GM18511 (cell line): ENCODE data around the gene FGF6.

ENCODE experiments used
- ATAC-seq: cut with Tn5 transposase; IDR thresholded peaks from one replicate; pipeline ENCODE4 v1.9.1; 2021; ENCODE audit warnings: mild to moderate bottlenecking, moderate library complexity; ENCODE audit not compliant: unreplicated experiment

The FGF6 gene

DNA sequence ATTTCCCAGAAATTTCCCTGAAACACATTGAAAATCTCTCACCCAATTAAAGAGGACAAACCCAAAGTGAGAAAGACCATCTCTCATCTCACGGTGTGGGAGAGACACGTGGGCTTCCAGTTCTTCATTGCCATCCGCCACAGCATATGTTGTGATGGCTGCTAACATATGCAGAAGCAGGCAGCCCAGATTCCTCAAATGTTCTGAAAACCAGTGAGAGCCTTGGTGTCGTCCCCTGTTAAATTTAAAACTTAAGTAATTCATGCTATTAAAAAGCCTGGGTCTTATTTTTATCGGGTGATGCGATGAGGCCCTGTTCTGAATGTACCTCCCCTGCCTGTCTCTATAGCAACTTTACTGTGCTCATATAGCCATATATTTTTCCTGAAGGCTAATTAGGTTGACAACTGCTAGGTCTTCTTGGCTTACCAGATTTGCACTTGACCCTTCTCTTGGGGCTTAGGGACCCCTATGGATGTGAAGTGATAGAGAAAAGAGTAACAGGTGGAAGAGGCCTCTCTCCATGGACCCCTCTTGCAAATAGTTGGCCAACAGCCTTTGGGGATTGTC is 2.8 kb upstream of the FGF6 start:
- no peak for ATAC-seq

- no peak for ATAC-seq
These were observed 1.5 kb upstream of the FGF6 start for GRCh38 chr12:4447151-4447550.

DNA sequence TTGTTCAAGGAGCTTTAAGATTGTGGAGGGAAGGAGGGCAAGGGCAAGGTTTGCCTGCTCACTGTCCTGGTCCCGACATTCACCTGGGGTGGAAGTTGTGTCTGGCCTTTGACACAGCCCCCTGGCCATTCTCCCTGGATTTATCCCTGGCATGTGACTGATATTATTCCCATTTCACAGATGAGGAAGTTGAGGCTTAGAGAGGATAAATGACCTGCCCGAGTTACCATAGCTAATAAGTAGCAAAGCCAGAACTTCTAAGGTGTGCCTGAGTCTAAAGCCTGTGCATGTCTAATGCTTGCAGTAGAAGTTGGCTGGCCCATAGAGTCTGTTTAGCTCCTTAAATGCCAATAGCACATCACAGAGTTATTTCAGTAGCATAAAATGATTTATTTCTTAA is 720 bp upstream of the FGF6 start:
- ATAC-seq = no peak

DNA sequence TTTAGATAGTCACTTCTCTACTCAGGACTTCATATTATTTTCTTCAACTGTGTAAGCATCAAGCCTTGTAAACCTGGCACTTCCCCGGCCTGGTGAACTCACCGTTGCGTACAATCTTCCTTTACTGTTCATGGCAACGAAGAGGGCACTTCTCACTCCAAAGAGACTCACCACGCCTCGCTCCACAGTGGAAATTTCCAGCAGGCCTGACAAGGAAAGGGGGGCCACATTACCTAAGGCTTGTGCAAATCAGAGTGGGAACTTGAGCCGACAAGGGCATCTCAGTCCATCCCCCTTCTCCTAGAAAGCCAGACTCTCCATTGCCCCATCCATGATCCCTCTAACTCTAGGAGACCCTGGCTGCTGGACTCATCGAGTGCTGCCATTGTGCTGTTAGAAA is 1.6 kb downstream of the FGF6 start:
- no peak for ATAC-seq

- ATAC-seq = no peak
These were observed 2.0 kb downstream of the FGF6 start for GRCh38 chr12:4443616-4444015.

DNA sequence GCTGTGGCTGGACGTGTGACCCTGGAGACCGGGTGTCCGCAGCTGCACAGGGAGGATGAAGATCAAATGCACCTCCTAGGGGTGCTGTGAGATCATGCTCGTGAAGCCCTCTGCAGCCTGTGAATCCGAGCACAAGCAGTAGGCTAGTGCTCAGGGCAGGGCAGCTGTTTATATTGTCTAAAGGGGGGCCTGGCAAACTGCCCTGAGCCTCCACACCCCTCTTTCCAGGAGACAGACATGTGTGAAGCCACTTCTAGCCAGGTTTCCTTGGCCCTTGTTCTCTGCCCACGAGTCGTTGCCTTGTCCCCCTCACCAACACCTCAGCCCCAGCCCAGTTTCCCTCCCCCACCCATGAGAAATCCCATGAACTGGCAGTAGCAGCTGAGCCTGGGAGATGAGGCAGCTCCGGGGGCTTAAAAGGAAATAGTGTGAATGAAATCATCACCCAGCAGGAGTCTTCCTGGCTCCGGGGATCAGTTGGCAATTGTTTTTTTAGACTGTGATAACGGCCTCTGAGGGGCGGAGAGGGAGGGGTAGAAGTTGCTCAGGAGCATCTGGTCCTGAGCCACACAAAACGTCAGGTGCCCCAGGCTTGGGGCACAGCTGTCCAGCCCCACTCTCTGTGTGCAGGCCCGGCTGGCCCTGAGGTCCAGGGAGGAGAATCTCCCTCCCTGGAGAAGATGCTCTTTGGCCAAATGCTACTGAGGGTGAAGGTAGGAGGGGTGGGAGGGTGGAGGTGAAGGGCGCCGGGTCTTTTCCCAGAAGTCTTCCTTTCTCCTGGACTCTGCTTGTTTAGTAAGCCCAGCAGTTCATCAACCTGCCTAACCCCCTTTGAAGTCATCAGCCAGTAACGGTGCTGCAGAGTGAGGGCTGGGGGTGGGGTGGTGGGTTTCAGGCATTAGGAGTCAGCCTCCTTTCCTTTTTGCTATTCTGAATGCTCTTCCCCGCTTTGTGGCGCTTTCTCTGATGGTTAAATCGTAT is 4.0 kb downstream of the FGF6 start:
- no peak for ATAC-seq

DNA sequence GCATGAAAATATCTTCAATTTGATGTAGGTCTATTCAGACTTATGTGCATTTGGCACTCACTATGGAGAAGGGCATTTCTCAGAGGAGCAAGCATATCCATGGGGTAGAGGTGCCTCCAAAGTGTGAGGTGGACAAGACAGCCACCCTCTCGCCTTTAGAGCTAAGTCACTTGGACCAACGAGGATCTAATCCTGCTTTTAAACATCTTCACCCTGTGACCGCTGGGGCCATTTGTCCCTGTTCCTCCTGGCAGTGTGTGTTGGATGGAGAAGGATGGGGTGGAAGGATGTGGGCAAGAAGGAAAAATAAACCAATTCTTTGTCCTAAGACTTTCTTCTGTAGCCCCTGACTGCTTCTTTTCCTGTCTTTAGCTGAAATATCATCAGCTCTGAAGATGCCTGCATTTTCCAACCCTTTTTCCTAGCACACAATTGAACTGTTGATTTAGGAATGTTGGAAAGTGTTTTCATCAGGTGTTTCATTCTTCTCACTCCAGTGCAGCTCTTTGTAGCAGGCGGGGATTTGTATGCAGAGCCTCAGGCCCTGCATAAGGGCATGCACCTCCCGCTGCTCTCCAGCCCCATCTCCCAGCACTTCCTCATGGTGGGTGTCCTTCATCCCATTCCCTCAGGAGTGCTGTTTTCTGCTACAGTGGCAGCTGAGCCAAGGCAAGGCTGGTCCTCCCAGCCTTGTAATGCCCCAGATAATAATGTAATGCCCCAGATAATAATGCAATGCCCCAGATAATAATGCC is 5.3 kb downstream of the FGF6 start:
- no peak for ATAC-seq

DNA sequence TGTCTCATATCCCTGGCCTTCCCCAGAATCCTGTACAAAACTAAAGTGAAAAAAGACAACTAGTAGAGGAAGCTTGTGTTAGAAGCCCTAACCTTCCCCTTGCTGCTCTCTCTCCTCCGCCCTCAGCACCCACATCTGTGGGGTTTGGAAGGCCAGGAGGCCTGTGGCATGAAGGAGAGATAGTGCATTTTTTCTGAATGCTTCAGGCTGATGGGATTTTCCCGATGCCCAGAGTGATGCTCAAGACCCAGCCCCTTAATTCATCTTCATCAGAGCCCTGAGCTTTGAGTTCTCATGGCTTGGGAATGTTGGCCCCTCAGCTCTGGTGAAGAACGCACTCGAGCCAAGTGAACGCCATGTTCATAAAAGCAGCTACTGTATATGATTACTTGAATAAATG is 5.9 kb downstream of the FGF6 start:
- ATAC-seq = no peak

DNA sequence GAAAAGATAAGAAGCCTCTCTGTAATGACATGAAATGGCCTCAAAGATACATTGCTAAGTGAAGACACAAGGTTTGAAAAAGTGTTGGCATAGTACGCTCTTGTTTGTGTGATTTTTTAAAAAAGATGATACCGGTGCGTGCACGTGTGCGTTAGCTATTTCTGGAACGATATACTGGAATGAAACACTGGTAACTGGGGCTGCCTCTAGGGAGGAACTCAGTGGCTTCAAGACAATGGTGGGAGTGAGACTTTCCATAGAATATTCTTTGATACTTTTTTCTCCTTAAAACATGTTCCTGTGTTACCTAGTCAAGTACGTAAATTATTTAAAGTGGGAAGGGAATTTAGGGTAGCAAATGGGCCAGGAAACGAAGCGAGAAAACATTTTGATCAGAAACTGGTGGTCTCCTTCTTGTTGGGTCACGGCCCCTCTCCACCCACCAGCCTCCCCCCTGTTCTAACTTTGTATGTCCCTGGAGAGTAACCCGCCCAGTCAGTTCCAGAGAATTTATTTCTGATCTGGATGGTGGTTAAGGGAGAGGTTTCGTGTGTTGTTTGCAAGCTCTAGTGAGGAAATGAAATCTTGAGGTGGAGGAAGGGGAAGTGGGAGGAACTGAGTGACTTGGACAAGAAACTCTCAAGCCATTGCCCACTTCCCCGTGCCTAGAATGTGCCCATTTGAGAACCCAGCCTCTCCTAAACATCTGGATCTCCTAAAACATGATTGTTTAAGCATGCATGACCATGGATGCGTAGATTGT is 6.6 kb downstream of the FGF6 start:
- ATAC-seq = no peak

GRCh38 chr12:4435537-4435936 is 10.1 kb downstream of the FGF6 start:
- ATAC-seq = no peak

DNA sequence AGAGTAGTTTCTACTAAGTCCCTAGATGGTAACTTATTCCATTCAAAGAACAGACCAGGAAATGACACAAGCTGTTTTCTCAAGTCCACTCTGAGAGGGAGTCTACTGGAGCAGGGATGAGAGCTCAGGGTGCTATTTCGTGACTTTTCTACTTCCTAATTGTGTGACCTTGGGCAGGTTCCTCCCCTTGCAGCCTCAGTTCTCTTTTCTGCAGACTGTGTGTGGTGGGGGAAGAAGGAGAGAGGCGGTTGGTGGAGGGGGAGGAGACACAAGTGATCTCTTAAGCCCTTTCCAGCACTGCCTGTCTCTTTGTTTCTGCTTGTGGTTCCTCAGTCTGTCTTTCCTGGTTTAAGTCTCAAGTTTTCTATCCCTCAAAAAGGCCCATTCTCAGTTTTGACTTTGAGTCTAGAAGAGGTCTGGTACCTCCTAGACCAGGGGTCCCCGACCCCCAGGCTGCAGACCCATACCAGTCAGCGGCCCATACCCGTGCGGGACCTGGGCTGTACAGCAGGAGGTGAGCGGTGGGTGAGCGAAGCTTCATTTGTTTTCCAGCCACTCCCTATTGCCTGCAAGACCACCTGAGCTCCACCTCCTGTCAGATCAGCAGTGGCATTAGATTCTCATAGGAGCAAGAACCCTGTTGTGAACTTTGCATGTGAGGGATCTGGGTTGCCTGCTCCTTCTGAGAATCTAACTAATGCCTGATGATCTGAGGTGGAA is 10.7 kb downstream of the FGF6 start:
- ATAC-seq = no peak

DNA sequence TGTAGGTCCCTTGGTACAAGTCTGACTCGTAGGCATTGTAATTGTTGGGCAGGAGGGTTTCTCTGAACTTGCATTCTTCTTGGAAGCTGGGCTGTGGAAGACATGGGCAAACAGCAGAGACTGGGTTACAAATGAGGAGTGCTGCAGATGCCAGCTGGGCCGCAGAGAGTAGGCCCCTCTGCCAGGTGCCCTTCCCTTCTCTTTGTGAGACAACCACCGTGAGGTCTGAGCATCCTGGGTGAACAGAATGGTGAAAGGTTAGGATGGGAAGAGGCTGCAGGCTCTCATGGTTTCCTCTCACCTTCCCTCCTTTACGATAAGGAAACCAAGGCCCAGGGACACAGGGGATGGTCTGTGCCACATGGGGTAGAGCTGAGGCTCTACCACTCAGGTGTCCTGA is 11.3 kb downstream of the FGF6 start:
- no peak for ATAC-seq

DNA sequence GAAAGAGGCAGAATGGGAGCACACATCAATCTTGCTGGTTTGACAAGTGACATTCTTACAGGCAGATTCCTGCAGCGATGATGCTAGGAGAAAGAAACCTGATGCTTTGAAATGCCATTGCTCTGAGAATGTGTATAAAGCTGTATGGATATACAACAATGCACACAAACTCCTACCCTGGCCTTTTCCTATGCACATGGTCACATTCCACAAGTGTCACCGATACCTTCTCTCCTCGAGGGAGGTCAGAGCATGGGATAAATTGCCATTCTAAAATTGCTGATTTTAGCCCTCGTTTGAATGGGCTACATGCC is 11.9 kb downstream of the FGF6 start:
- ATAC-seq = no peak

- ATAC-seq = no peak
These were observed 12.5 kb downstream of the FGF6 start for GRCh38 chr12:4432878-4433744.

- ATAC-seq = no peak
These were observed 13.7 kb downstream of the FGF6 start for GRCh38 chr12:4431866-4432265.

DNA sequence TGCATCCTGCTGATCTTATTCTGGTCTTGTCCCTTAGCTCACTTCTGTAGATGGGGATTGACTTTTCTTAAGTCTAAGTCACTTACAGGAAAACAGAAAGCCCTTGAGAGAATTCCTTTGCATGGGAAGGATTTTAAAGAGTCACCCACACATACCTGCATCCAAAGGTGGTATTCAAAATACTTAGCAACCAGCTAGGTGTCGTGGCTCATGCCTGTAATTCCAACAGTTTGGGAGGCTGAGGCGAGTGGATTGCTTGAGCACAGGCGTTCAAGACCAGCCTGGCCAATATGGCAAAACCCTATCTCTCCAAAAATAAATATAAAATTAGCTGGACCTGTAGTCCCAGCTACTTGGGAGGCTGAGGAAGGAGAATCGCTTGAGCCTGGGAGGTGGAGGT is 14.2 kb downstream of the FGF6 start:
- ATAC-seq = no peak

DNA sequence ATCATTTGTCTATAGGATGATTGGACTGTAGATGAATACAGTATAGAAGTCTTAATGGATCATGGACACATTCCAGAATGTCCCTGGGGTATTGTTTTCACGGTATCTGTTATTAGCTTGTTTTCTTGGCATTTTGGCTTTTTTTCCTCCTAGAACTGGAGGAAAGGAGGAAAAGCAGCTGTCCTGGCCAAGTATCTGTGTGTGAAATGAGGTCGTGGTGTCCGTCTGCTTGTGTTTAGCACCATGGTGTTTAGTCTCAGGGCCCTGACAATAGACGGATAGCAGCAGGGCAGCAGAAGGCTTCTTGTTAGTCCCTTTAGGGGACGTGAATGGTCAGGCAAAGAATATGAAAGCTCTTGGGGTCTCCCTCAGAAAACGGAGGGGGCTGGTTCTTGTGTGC is 21.2 kb downstream of the FGF6 start:
- no peak for ATAC-seq

DNA sequence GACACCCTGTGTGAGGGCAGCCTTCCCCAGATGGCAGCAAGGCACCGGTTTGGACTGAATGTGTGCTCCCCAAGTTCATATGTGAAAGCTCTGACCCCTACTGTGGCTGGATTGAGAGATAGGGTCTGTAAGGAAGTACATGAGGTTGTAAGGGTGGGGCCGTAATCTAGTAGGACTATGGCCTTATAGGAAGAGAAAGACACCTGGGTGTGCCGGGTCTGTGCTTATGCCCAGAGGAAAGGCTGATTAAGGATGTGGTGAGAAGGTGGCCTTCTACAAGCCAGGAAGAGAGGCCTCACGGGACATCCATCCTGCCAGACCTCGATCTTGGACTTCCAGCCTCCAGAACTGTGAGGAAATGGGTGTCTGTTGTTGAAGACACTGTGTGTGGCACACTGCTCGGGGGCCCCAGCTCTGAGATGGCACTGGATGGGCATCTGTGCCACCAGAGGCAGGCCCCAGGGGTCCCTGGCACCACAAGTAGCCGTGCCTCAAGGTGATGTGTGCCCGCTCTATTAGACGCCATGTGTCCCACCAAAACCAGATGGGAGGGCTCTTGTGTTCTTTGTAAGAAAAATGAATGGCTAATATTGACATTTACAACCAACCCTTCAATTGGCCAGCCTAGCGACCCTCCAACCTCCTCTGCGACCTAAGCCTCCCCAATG is 22.0 kb downstream of the FGF6 start:
- ATAC-seq = no peak

GRCh38 chr12:4422985-4423384 is 22.6 kb downstream of the FGF6 start:
- ATAC-seq = no peak
